ENCODE data around the gene LTV1.

DNA sequence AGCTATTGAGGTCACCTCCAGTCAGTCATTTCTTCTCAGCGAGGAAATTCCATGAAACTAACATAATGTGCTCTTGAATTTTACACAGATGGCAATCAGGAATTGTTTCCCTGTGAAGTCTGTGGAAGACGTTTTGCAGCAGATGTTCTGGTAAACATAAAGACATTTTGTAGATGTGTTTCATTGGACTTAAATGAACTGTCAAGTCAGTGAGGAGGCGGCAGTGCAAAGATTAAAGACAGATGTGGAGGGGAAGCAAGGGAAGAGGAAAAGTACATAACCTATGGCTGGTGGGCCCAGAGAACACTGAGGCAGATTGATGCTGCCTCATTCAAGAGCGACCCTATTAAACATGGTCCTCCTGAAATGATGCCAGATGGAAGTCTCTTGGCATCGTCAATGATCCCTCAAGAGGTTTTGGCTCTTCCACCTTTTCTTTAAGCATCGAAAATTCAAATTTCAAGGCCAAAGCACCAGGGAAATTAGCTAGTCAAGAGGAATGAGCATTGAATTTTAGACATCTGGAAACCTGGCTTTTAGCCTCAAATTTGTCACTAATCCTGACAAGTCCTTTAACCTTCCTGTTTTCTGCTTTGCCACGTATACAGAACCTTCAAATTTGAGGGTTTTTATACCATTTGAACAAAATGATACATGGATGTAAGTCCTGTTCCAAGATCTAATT is 41.2 kb downstream of the LTV1 start:
- TF ChIP-seq, protein P1, sequence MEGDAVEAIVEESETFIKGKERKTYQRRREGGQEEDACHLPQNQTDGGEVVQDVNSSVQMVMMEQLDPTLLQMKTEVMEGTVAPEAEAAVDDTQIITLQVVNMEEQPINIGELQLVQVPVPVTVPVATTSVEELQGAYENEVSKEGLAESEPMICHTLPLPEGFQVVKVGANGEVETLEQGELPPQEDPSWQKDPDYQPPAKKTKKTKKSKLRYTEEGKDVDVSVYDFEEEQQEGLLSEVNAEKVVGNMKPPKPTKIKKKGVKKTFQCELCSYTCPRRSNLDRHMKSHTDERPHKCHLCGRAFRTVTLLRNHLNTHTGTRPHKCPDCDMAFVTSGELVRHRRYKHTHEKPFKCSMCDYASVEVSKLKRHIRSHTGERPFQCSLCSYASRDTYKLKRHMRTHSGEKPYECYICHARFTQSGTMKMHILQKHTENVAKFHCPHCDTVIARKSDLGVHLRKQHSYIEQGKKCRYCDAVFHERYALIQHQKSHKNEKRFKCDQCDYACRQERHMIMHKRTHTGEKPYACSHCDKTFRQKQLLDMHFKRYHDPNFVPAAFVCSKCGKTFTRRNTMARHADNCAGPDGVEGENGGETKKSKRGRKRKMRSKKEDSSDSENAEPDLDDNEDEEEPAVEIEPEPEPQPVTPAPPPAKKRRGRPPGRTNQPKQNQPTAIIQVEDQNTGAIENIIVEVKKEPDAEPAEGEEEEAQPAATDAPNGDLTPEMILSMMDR (IDR thresholded peaks at IDR 0.05 in 2 of 3, conservative IDR thresholded peaks at IDR 0.05 in 1 of 3; ENCODE audit: insufficient read depth in 2 of 3, low read depth in 1 of 3, low read length in 3 of 3), result no peak
- TF ChIP-seq SAP30 (IDR thresholded peaks at IDR 0.05; ENCODE audit: borderline replicate concordance, insufficient read depth, low read depth, low read length, poor library complexity, severe bottlenecking) (no peak), ELF2 (CRISPR knock-in tag; IDR thresholded peaks at IDR 0.05) (no peak), POLR2A (conservative IDR thresholded peaks at IDR 0.05) (no peak), EZH2 (IDR thresholded peaks at IDR 0.05; ENCODE audit: borderline replicate concordance, low read depth, low read length) (no peak), MAFG (tag; conservative IDR thresholded peaks at IDR 0.05) (no peak), ZNF146 (CRISPR knock-in tag; IDR thresholded peaks at IDR 0.05; ENCODE audit: unreplicated experiment) (no peak), SRF (CRISPR knock-in tag; IDR thresholded peaks at IDR 0.05) (no peak), SRSF1 (IDR thresholded peaks at IDR 0.05; ENCODE audit: low read depth, low read length) (no peak)
- TF ChIP-seq, protein P2, sequence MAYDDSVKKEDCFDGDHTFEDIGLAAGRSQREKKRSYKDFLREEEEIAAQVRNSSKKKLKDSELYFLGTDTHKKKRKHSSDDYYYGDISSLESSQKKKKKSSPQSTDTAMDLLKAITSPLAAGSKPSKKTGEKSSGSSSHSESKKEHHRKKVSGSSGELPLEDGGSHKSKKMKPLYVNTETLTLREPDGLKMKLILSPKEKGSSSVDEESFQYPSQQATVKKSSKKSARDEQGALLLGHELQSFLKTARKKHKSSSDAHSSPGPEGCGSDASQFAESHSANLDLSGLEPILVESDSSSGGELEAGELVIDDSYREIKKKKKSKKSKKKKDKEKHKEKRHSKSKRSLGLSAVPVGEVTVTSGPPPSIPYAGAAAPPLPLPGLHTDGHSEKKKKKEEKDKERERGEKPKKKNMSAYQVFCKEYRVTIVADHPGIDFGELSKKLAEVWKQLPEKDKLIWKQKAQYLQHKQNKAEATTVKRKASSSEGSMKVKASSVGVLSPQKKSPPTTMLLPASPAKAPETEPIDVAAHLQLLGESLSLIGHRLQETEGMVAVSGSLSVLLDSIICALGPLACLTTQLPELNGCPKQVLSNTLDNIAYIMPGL (CRISPR knock-in tag; IDR thresholded peaks at IDR 0.05), result no peak
